ENCODE measurements around the gene PEAK1. TPM values are rescaled to one million over a fixed set of nuclear protein-coding genes. Genes with fewer than 3 reads are reported as not detected.

Gene PEAK1
- total and polyA plus RNA-seq, 10 of the 15 experiments (the other 5 are each of a cell fraction or from before 2014, with no cell fraction given): 0.62 to 24.2 (median 11.2) TPM

DNA sequence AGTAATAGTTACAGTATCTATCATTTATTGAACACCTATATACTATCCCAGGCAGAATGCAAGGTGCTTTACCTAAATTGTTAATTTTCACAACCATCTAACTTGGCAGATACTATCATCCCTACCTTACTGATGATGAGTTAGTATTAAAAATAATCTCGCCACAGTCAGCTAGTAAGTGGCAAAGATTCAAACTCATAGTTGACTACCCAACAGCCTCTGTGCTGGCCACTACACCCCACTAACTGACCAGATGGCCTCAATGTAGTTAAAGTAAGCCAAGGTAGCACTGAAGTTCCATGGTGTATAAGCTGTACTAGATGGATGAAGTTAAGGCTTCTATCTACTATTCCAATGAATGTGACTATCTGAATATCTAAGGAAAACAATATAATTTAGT lies 44.8 kb downstream of the PEAK1 start:
- Histone ChIP-seq H3K4me1 (ENCODE audit: control insufficient read depth, insufficient read depth, low read length) (no peaks in the 10 kb centered on the region), H3K27me3 (replicated peaks in 1 of 2; ENCODE audit: control insufficient read depth in 2 of 2, insufficient read depth in 2 of 2, low read length in 1 of 2) (no peaks in the 10 kb centered on the region), H2AFZ (ENCODE audit: control insufficient read depth, low read depth, low read length) (no peak overlapping the region), H3K36me3 (ENCODE audit: control insufficient read depth in 2 of 2, insufficient read depth in 2 of 2, low read length in 1 of 2) (no peaks in the 10 kb centered on the region), H3K9ac (ENCODE audit: control insufficient read depth, insufficient read depth, low read length) (no peak overlapping the region), H4K20me1 (ENCODE audit: control insufficient read depth, insufficient read depth) (no peaks in the 10 kb centered on the region), H3K4me2 (ENCODE audit: control insufficient read depth, insufficient read depth) (no peak overlapping the region), H3K4me3 (no peak overlapping the region), H3K27ac (ENCODE audit: control insufficient read depth, insufficient read depth) (no peak overlapping the region), H3K79me2 (ENCODE audit: control insufficient read depth, insufficient read depth, low read length) (no peaks in the 10 kb centered on the region), H3K9me3 (replicated peaks; ENCODE audit: control insufficient read depth, insufficient read depth, low read length) (no peaks in the 10 kb centered on the region; the same call in 2 of the 3 replicates)
- RAD21 ChIA-PET (ENCODE audit: unreplicated experiment): interaction anchor here (1.3 kb wide), 1 partner anchor 46 kb away, joined by 3 read pairs; no protein-coding TSS in a partner anchor
- in situ Hi-C loops (cut with MboI) (no loop called here), intact Hi-C loops (cut with micrococcal nuclease; ENCODE audit: unreplicated experiment) (no loop called here)
- BruUV-seq (replicated peaks): no TSS peak
- ATAC-seq (no peak), FAIRE-seq (no peak), DNase-seq (ENCODE audit: low read depth, low spot score) (no peak)
- TF ChIP-seq HDAC6 (IDR thresholded peaks at IDR 0.05; ENCODE audit: unreplicated experiment) (no peak), CBX3 (IDR thresholded peaks at IDR 0.05; ENCODE audit: borderline replicate concordance, low read depth) (no peak), RCOR1 (conservative IDR thresholded peaks at IDR 0.05; ENCODE audit: low read depth, low read length) (no peak), PAX5 (IDR thresholded peaks at IDR 0.05; ENCODE audit: borderline replicate concordance, low read depth, low read length) (no peak), SMC3 (IDR thresholded peaks at IDR 0.05; ENCODE audit: borderline replicate concordance, low read length) (no peak)
- TF ChIP-seq, protein P1, sequence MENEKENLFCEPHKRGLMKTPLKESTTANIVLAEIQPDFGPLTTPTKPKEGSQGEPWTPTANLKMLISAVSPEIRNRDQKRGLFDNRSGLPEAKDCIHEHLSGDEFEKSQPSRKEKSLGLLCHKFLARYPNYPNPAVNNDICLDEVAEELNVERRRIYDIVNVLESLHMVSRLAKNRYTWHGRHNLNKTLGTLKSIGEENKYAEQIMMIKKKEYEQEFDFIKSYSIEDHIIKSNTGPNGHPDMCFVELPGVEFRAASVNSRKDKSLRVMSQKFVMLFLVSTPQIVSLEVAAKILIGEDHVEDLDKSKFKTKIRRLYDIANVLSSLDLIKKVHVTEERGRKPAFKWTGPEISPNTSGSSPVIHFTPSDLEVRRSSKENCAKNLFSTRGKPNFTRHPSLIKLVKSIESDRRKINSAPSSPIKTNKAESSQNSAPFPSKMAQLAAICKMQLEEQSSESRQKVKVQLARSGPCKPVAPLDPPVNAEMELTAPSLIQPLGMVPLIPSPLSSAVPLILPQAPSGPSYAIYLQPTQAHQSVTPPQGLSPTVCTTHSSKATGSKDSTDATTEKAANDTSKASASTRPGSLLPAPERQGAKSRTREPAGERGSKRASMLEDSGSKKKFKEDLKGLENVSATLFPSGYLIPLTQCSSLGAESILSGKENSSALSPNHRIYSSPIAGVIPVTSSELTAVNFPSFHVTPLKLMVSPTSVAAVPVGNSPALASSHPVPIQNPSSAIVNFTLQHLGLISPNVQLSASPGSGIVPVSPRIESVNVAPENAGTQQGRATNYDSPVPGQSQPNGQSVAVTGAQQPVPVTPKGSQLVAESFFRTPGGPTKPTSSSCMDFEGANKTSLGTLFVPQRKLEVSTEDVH (IDR thresholded peaks at IDR 0.05; ENCODE audit: low read depth, partially characterized antibody): no peak
- POLR2A ChIA-PET: no interaction called here
- CTCF ChIA-PET: interaction anchor here (1.3 kb wide), 1 partner anchor 8 kb away, joined by 3 read pairs; no protein-coding TSS in a partner anchor
- SMC1A ChIA-PET (ENCODE audit: uncharacterized antibody, unreplicated experiment): interaction anchor here (1.2 to 1.9 kb wide), 3 partner anchors 8 to 25 kb away, joined by 4 to 5 read pairs (median 4); no protein-coding TSS in a partner anchor
- WGBS (ENCODE audit: insufficient coverage, insufficient replicate concordance, low lambda C conversion rate, missing lambda C conversion rate): 55% methylated on average over 1 of the region's 1 CpG

All from GM12878 (cell line).